GM18498 (cell line): ENCODE measurements around the gene GGA3.
A peak's percentile ranks its signal among the peaks of the same experiment; 100 is the strongest.

Experiments
- ATAC-seq: cut with Tn5 transposase; IDR thresholded peaks from one replicate; pipeline ENCODE4 v1.9.1; 2021; ENCODE audit warnings: mild to moderate bottlenecking, moderate library complexity; ENCODE audit not compliant: unreplicated experiment

GGA3 gene

GRCh38 chr17:75249564-75249963, 11.8 kb downstream of the GGA3 start:
- ATAC-seq = no peak

GRCh38 chr17:75246404-75246803, 15.0 kb downstream of the GGA3 start:
- ATAC-seq = no peak

- ATAC-seq = no peak
These were observed 16.4 kb downstream of the GGA3 start for GRCh38 chr17:75245011-75245410.

GRCh38 chr17:75244133-75244866, 17.1 kb downstream of the GGA3 start:
- ATAC-seq = no peak

GRCh38 chr17:75242461-75243042, 18.9 kb downstream of the GGA3 start:
- no peak for ATAC-seq

- no peak for ATAC-seq
These were observed 19.4 kb downstream of the GGA3 start for GRCh38 chr17:75241996-75242460.

DNA sequence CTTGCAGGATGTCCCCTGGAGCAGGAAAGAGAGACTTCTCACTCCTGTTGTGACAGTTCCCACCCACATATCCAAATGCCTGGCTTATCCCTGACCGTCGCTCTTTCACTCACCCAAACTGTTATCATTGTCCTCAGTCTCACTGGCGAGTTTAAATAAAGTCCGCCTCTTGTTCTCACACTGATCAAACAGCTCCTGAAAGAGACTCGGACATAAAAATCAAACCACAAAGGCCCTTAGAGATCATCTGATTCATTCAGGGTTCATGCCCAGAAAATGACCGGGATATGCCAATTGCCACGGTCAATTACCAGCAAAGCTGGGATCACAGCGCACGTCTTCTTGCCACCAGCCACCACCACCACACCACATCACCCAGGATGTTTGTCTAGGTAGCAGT, 19.9 kb downstream of the GGA3 start:
- ATAC-seq = no peak

DNA sequence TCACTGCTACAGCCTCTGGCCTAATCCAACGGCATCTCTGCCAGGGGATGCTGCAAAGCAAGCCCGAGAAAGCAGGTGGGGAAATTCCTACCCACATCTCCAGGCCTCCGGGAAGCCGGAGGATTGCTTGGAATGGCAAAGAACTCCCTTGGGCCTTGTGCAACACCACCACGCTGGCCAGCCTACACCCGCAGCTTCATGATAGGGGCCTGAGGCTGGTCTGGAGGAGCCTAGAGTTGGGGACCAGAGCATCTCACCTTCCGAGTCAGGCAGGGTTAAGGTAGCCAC, 20.3 kb downstream of the GGA3 start:
- ATAC-seq = no peak

GRCh38 chr17:75240394-75241142, 20.8 kb downstream of the GGA3 start:
- no peak for ATAC-seq

GRCh38 chr17:75239778-75240393, 21.5 kb downstream of the GGA3 start:
- no peak for ATAC-seq

GRCh38 chr17:75239214-75239613, 22.2 kb downstream of the GGA3 start:
- no peak for ATAC-seq

DNA sequence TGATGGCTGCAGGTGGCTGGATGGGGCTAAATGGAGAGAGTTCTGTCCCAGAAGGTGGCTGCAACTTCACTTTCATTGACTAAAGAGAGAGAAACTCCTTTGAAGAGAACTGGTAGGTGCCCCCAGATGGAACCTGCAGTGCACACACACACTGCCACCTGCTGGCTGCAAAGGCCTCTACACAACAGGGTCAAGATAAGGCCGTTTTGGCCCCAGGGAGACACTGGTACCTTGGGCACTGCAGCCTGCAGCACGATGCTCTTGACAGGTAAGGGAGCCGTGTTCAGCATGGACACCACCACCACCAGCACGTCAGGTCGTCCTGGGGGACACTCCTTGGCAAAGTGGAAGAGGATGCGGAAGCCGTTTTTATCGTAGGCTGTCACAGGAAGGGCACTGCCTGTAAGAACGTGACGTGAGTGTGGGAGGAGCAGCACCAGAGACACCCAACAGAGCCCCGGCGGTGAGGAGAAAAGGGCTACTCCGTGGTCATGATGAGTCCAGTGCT, 22.7 kb downstream of the GGA3 start:
- ATAC-seq = peak; percentile 53

GRCh38 chr17:75238020-75238580, 23.3 kb downstream of the GGA3 start:
- no peak for ATAC-seq

GRCh38 chr17:75237100-75238014, 24.0 kb downstream of the GGA3 start:
- no peak for ATAC-seq

GRCh38 chr17:75232786-75233185, 28.6 kb downstream of the GGA3 start:
- ATAC-seq = no peak

- ATAC-seq = no peak
These were observed 29.5 kb downstream of the GGA3 start for GRCh38 chr17:75231741-75232464.

DNA sequence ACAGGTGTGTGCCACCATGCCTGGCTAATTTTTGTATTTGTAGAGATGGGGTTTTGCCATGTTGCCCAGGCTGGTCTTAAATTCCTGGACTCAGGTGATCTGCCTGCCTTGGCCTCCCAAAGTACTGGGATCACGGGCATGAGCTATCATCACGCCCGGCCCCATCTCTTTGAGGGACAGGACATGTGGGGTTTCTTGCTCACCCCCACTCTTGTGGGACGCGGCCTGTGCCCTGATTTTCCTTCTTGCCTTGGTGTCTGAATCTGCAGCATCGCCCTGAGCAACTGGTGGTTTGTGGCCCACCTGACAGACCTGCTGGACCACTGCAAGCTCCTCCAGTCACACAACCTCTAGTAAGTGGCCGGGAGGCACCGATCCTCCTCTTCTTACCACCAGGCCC, 30.3 kb downstream of the GGA3 start:
- no peak for ATAC-seq

DNA sequence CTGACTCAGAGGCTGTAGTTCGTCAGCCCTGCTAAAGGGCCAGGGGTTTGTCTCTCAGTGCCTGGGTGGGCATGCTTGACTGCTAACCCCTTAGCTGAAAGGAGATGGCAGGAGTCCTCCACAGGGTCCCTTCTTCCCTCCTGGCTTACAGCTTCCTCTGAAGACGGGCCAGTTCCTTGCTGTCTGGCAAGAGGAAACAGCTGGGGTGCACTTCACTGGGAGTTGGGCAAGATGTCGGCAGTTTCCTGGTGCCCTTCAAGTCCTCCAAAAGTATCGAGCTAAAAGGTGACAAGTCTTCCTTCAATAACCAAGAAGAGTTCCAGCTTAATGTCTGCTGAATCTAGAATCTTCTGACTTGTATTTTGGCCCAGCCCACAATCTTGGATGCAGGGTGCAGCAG, 32.6 kb downstream of the GGA3 start:
- no peak for ATAC-seq

- no peak for ATAC-seq
These were observed 33.1 kb downstream of the GGA3 start for GRCh38 chr17:75228305-75228704.

DNA sequence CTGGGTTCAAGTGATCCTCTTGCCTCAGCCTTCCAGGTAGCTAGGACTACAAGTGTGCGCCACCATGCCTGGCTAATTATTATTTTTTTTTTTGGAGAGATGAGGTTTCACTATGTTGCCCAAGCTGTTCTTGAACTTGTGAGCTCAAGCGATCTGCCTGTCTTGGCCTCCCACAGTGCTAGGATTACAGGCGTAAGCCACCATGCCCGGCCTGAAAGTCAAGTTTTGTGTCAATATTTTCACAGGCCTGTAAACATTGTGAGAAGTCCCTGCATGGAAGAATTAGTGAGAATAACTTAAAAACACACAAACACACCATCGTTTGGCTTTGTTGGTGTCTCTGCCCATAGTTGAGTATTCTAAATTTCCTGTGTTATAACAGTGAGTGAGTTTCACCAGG, 33.7 kb downstream of the GGA3 start:
- ATAC-seq = no peak
